K562 (cell line): ENCODE data around the gene RAD23B.

ENCODE experiments used
- BRCA1 ChIP-seq, 2 experiments: fragments of 450-650 bp in 1 of 2; sonication (generic) in 1 of 2; formaldehyde crosslinking in 1 of 2; IDR thresholded peaks; 2 replicates each; pipeline versions ENCODE4 v1.5.0 to v1.6.1; 2017 to 2020; ENCODE audit warnings: mild to moderate bottlenecking in 1 of 2, missing genetic modification reagents in 1 of 2
- CREB1 ChIP-seq, 2 experiments: sonication (generic) in 1 of 2; formaldehyde crosslinking in 1 of 2; IDR thresholded peaks; 2 replicates each; pipeline versions ENCODE4 v1.6.1 to v1.8.0; 2012 to 2022; ENCODE audit warnings: inconsistent platforms in 1 of 2, mild to moderate bottlenecking in 1 of 2, missing genetic modification reagents in 1 of 2, moderate library complexity in 1 of 2
- GATA2 ChIP-seq: sonication (generic); formaldehyde crosslinking; IDR thresholded peaks from 2 replicates; pipeline ENCODE4 v1.4.0; 2020; ENCODE audit warnings: mild to moderate bottlenecking, missing genetic modification reagents
- KLF13 ChIP-seq: fragments of 450-650 bp; IDR thresholded peaks from 2 replicates; pipeline ENCODE4 v1.6.1; 2016; ENCODE audit warnings: missing genetic modification characterization, low read depth, mild to moderate bottlenecking, missing compliant biosample characterization, moderate library complexity, borderline replicate concordance
- L3MBTL2 ChIP-seq: fragments of 450-650 bp; IDR thresholded peaks from 2 replicates; pipeline ENCODE4 v1.6.1; 2016; ENCODE audit warnings: mild to moderate bottlenecking, moderate library complexity
- NCOA2 ChIP-seq, 2 experiments: fragments of 450-650 bp; IDR thresholded peaks; 2 replicates each; pipeline ENCODE4 v1.6.1; 2018; ENCODE audit warnings: mild to moderate bottlenecking in 2 of 2, moderate library complexity in 1 of 2; ENCODE audit not compliant: partially characterized antibody in 2 of 2
- NR2C1 ChIP-seq, 2 experiments: fragments of 450-650 bp; IDR thresholded peaks; 2 replicates each; pipeline ENCODE4 v1.6.1; 2017; ENCODE audit warnings: mild to moderate bottlenecking in 2 of 2, antibody characterized with exemption in 1 of 2, inconsistent platforms in 1 of 2, missing compliant biosample characterization in 1 of 2, missing genetic modification characterization in 1 of 2
- SP1 ChIP-seq: sonication (generic); formaldehyde crosslinking; IDR thresholded peaks from 2 replicates; pipeline ENCODE4 v1.8.1; 2022; ENCODE audit warnings: mild to moderate bottlenecking, missing genetic modification reagents
- TEAD2 ChIP-seq: fragments of 450-650 bp; IDR thresholded peaks from 2 replicates; pipeline ENCODE4 v1.6.1; 2016; ENCODE audit warnings: missing genetic modification characterization, control low read depth, missing compliant biosample characterization
- ZNF239 ChIP-seq: fragments of 250-450 bp; sonication (Bioruptor Pico); IDR thresholded peaks from 2 replicates; pipeline ENCODE4 v1.4.0; 2020; ENCODE audit warnings: mild to moderate bottlenecking
- TF ChIP-seq, protein P1 (sequence below): sonication (generic); formaldehyde crosslinking; IDR thresholded peaks from 2 replicates; pipeline ENCODE4 v1.8.1; 2023; ENCODE audit warnings: mild to moderate bottlenecking, missing genetic modification reagents
- TF ChIP-seq, protein P2 (sequence below): sonication (generic); formaldehyde crosslinking; IDR thresholded peaks from 2 replicates; pipeline ENCODE4 v1.8.0; 2022; ENCODE audit warnings: mild to moderate bottlenecking, missing genetic modification reagents
- TF ChIP-seq, protein P3 (sequence below), 3 experiments: IDR thresholded peaks in 2 of 3; conservative IDR thresholded peaks in 1 of 3; 2 replicates each; pipeline ENCODE4 v1.5.1; 2011 to 2012; ENCODE audit warnings: low read length in 3 of 3, mild to moderate bottlenecking in 3 of 3, control low read depth in 2 of 3, improper control_type of control experiment in 1 of 3, inconsistent platforms in 1 of 3, low read depth in 1 of 3, mixed read lengths in 1 of 3, moderate library complexity in 1 of 3; ENCODE audit not compliant: insufficient read depth in 2 of 3

DNA sequence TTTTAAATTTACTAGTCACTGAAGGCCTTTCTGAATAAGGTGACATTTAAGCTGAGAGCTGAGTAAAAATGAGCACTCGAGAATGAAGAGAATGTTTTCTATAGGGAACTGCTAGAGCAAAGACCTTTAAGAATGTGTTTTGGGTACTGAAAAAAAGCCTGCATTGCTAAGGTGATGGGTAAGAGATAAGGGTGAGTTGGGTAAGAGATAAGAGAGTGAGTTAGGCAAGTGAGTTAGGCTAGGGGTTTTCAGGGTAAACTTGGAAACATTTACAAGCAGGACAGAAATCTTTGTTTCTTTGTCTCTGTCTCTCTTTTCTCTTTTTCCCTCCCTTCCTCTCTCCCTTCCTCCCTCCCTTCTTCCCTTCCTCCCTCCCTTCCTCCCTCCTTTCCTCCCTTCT lies 5.6 kb downstream of the RAD23B start:
- no peak for TF ChIP-seq L3MBTL2
- TF ChIP-seq, protein P1, sequence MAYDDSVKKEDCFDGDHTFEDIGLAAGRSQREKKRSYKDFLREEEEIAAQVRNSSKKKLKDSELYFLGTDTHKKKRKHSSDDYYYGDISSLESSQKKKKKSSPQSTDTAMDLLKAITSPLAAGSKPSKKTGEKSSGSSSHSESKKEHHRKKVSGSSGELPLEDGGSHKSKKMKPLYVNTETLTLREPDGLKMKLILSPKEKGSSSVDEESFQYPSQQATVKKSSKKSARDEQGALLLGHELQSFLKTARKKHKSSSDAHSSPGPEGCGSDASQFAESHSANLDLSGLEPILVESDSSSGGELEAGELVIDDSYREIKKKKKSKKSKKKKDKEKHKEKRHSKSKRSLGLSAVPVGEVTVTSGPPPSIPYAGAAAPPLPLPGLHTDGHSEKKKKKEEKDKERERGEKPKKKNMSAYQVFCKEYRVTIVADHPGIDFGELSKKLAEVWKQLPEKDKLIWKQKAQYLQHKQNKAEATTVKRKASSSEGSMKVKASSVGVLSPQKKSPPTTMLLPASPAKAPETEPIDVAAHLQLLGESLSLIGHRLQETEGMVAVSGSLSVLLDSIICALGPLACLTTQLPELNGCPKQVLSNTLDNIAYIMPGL: no peak
- TF ChIP-seq NR2C1 (IDR thresholded peaks at IDR 0.05): no peak
- no peak for TF ChIP-seq NR2C1 (tag; IDR thresholded peaks at IDR 0.05)
- TF ChIP-seq, protein P2, sequence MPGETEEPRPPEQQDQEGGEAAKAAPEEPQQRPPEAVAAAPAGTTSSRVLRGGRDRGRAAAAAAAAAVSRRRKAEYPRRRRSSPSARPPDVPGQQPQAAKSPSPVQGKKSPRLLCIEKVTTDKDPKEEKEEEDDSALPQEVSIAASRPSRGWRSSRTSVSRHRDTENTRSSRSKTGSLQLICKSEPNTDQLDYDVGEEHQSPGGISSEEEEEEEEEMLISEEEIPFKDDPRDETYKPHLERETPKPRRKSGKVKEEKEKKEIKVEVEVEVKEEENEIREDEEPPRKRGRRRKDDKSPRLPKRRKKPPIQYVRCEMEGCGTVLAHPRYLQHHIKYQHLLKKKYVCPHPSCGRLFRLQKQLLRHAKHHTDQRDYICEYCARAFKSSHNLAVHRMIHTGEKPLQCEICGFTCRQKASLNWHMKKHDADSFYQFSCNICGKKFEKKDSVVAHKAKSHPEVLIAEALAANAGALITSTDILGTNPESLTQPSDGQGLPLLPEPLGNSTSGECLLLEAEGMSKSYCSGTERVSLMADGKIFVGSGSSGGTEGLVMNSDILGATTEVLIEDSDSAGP (CRISPR knock-in tag): no peak
- no peak for TF ChIP-seq TEAD2 (tag)
- TF ChIP-seq CREB1 (IDR thresholded peaks at IDR 0.05): no peak
- TF ChIP-seq CREB1 (CRISPR knock-in tag; IDR thresholded peaks at IDR 0.05): no peak
- no peak for TF ChIP-seq GATA2 (CRISPR knock-in tag)
- no peak for TF ChIP-seq KLF13 (tag)
- no peak for TF ChIP-seq BRCA1 (IDR thresholded peaks at IDR 0.05)
- TF ChIP-seq BRCA1 (CRISPR knock-in tag; IDR thresholded peaks at IDR 0.05): no peak
- TF ChIP-seq, protein P3, sequence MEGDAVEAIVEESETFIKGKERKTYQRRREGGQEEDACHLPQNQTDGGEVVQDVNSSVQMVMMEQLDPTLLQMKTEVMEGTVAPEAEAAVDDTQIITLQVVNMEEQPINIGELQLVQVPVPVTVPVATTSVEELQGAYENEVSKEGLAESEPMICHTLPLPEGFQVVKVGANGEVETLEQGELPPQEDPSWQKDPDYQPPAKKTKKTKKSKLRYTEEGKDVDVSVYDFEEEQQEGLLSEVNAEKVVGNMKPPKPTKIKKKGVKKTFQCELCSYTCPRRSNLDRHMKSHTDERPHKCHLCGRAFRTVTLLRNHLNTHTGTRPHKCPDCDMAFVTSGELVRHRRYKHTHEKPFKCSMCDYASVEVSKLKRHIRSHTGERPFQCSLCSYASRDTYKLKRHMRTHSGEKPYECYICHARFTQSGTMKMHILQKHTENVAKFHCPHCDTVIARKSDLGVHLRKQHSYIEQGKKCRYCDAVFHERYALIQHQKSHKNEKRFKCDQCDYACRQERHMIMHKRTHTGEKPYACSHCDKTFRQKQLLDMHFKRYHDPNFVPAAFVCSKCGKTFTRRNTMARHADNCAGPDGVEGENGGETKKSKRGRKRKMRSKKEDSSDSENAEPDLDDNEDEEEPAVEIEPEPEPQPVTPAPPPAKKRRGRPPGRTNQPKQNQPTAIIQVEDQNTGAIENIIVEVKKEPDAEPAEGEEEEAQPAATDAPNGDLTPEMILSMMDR (IDR thresholded peaks at IDR 0.05 in 2 of 3, conservative IDR thresholded peaks at IDR 0.05 in 1 of 3; ENCODE audit: insufficient read depth in 2 of 3, low read depth in 1 of 3, low read length in 3 of 3): no peak
- TF ChIP-seq SP1 (CRISPR knock-in tag): no peak
- no peak for TF ChIP-seq NCOA2 (IDR thresholded peaks at IDR 0.05; ENCODE audit: partially characterized antibody in 2 of 2)
- TF ChIP-seq ZNF239 (CRISPR knock-in tag): no peak
